NCI-H2029 (cell line): Measurements from ENCODE around the gene KIAA1191.
"Not testable (repeated sequence)": the region's sequence is repeated elsewhere in the genome, so short reads cannot be mapped to it uniquely, and the experiment has no call there.

Source experiments
- DNase-seq: peaks from one replicate; lab custom pipeline; 2025; lab: John Stamatoyannopoulos, UW

The KIAA1191 gene

GRCh38 chr5:176317534-176318374 is 43.8 kb downstream of the KIAA1191 start:
- no peak for DNase-seq

GRCh38 chr5:176305356-176305755 is 56.2 kb downstream of the KIAA1191 start:
- DNase-seq: not testable (repeated sequence)
